Left lung (tissue), 10 donors: Measurements from ENCODE around the gene ZBTB20. TPM values are rescaled to one million over a fixed set of nuclear protein-coding genes. Genes with fewer than 3 reads are reported as not detected.

Source experiments
- ATAC-seq: fragments of 200-7000 bp; cut with Tn5 transposase; one replicate; pipeline ENCODE4 v1.9.1; 2020; ENCODE audit warnings: moderate library complexity
- DNase-seq, 4 donors: peaks; one replicate each; pipeline ENCODE4 v3.0.0-alpha.2; 2013 to 2020
- H3K27ac ChIP-seq, 2 donors: fragments of 200-600 bp; sonication (generic) in 1 of 2; one replicate each; pipeline versions ENCODE4 v1.5.0 to v1.8.0; 2020 to 2021
- H3K27me3 ChIP-seq, 2 donors: fragments of 200-600 bp; sonication (generic) in 1 of 2; one replicate each; pipeline versions ENCODE4 v1.5.0 to v1.8.0; 2020 to 2021
- H3K36me3 ChIP-seq, 2 donors: fragments of 200-600 bp; sonication (generic) in 1 of 2; one replicate each; pipeline versions ENCODE4 v1.5.0 to v1.8.0; 2020 to 2021
- H3K4me1 ChIP-seq, 2 donors: fragments of 200-600 bp; one replicate each; pipeline ENCODE4 v1.8.0; 2021
- H3K4me3 ChIP-seq, 2 donors: fragments of 200-600 bp; sonication (generic) in 1 of 2; one replicate each; pipeline versions ENCODE4 v1.5.0 to v1.8.0; 2020 to 2021; ENCODE audit warnings: mild to moderate bottlenecking in 1 of 2
- H3K9me3 ChIP-seq, 2 donors: fragments of 200-600 bp; sonication (generic) in 1 of 2; one replicate each; pipeline versions ENCODE4 v1.5.0 to v1.8.0; 2020 to 2021
- CTCF ChIP-seq, 2 donors: fragments of 200-600 bp; sonication (generic) in 1 of 2; IDR thresholded peaks; one replicate each; pipeline versions ENCODE4 v1.5.0 to v1.8.0; 2021; ENCODE audit warnings: antibody characterized with exemption in 2 of 2
- intact Hi-C, 2 donors: fragments of 100-400 bp; cut with DNase I; formaldehyde crosslinking; loops; one replicate each; pipeline versions ENCODE4 v1.11.2 to v1.14.2; 2022
- polyA plus RNA-seq, 6 donors: library from polyadenylated mRNA; unstranded; fragments of 120-200 nt; gene quantifications; one replicate each; pipeline ENCODE4 v1.2.1, GENCODE V29; 2013; ENCODE audit not compliant: insufficient read length in 6 of 6
- total RNA-seq, 2 donors: library from RNA; stranded (reverse); fragmentation: NEBNext Ultra II Directional; extraction: Animal tissue kit (Norgen Biotek cat#: 25700); gene quantifications; one replicate each; pipeline ENCODE4 v1.2.1, GENCODE V29; 2021
- donor health status: DM: no; HTN: yes; CAD: no.
- donor health status: DM: no; HTN: no; CAD: no.

Gene ZBTB20
- total and polyA plus RNA-seq, 8 donors = 1.1 to 63.5 (median 6.0) TPM

- DNase-seq (no peak), ATAC-seq (no peak)
- Histone ChIP-seq H3K9me3 (no peaks in the 10 kb centered on the region), H3K27me3 (no peaks in the 10 kb centered on the region), H3K27ac (no peak overlapping the region), H3K4me3 (no peak overlapping the region), H3K4me1 (peaks cover 0 to 8% of the 10 kb centered on the region in 2 donors), H3K36me3 (no peaks in the 10 kb centered on the region)
- no peak for TF ChIP-seq CTCF (IDR thresholded peaks at IDR 0.05)
- intact Hi-C loops = no loop called here
Measured at GRCh38 chr3:114466816-114467215, 680.3 kb downstream of the ZBTB20 start.

- TF ChIP-seq CTCF (IDR thresholded peaks at IDR 0.05) = no peak
- ATAC-seq (no peak), DNase-seq (no peak)
- Histone ChIP-seq H3K36me3 (no peaks in the 10 kb centered on the region), H3K9me3 (no peaks in the 10 kb centered on the region), H3K4me3 (no peak overlapping the region), H3K27ac (no peak overlapping the region), H3K4me1 (peaks cover 0 to 8% of the 10 kb centered on the region in 2 donors), H3K27me3 (no peaks in the 10 kb centered on the region)
- intact Hi-C loops = no loop called here
Measured at GRCh38 chr3:114466251-114466650, 680.8 kb downstream of the ZBTB20 start.

- H3K9me3 ChIP-seq = no peaks in the 10 kb centered on the region
- intact Hi-C loops = no loop called here
- H3K36me3 ChIP-seq = no peaks in the 10 kb centered on the region
- DNase-seq (no peak), ATAC-seq (no peak)
- H3K4me1 ChIP-seq = peaks cover 0 to 5% of the 10 kb centered on the region in 2 donors
- H3K4me3 ChIP-seq = no peak overlapping the region
- H3K27ac ChIP-seq = no peak overlapping the region
- no peaks in the 10 kb centered on the region for H3K27me3 ChIP-seq
- no peak for TF ChIP-seq CTCF (IDR thresholded peaks at IDR 0.05)
Measured at GRCh38 chr3:114464548-114464947, 682.5 kb downstream of the ZBTB20 start.

GRCh38 chr3:114462750-114463149 is 684.3 kb downstream of the ZBTB20 start:
- no peak for TF ChIP-seq CTCF (IDR thresholded peaks at IDR 0.05)
- H3K4me1 ChIP-seq = no peaks in the 10 kb centered on the region
- H3K9me3 ChIP-seq = no peaks in the 10 kb centered on the region
- H3K27me3 ChIP-seq = no peaks in the 10 kb centered on the region
- intact Hi-C loops = no loop called here
- H3K4me3 ChIP-seq = no peak overlapping the region
- H3K36me3 ChIP-seq = no peaks in the 10 kb centered on the region
- ATAC-seq (no peak), DNase-seq (no peak)
- H3K27ac ChIP-seq = no peak overlapping the region

- no peak overlapping the region for H3K4me3 ChIP-seq
- intact Hi-C loops = no loop called here
- no peak overlapping the region for H3K27ac ChIP-seq
- ATAC-seq (no peak), DNase-seq (no peak)
- H3K36me3 ChIP-seq = no peaks in the 10 kb centered on the region
- TF ChIP-seq CTCF (IDR thresholded peaks at IDR 0.05) = no peak
- no peaks in the 10 kb centered on the region for H3K4me1 ChIP-seq
- H3K27me3 ChIP-seq = no peaks in the 10 kb centered on the region
- no peaks in the 10 kb centered on the region for H3K9me3 ChIP-seq
Measured at GRCh38 chr3:114460459-114460858, 686.6 kb downstream of the ZBTB20 start.
